GM12878 (cell line): ENCODE results near the gene CKMT2. TPM values are rescaled to one million over a fixed set of nuclear protein-coding genes. Genes with fewer than 3 reads are reported as not detected.

ENCODE experiments used
- ATAC-seq: fragments of 200-7000 bp; cut with Tn5 transposase; 3 replicates; pipeline ENCODE4 v1.9.1; 2020; ENCODE audit warnings: mild to moderate bottlenecking, moderate library complexity
- Bru-seq: library from RNA; stranded (reverse); fragments of 400-500 nt; gene quantifications from one replicate; lab custom pipeline; 2021; lab: Mats Ljungman, UMichigan
- BruChase-seq, 2 experiments: library from RNA; stranded (reverse); fragments of 400-500 nt; gene quantifications; one replicate each; lab custom pipeline; 2021; lab: Mats Ljungman, UMichigan
- BruUV-seq: library from RNA; stranded (reverse); fragments of 400-500 nt; replicated peaks from 2 replicates; lab custom pipeline; 2021; lab: Mats Ljungman, UMichigan
- CTCF ChIA-PET: fragments of 300-600 bp; sonication (Branson Sonifier 250); formaldehyde crosslinking; extraction: SDS; loops from one replicate; lab custom pipeline; 2021; ENCODE audit warnings: inconsistent platforms; lab: Yijun Ruan, JAX
- POLR2A ChIA-PET: fragments of 350-600 bp; formaldehyde crosslinking; extraction: SDS; loops from one replicate; lab custom pipeline; 2021; ENCODE audit warnings: inconsistent platforms; lab: Charles Lee
- RAD21 ChIA-PET: fragments of 300-600 bp; sonication (Branson Sonifier 250); formaldehyde crosslinking; loops from one replicate; lab custom pipeline; 2023; ENCODE audit warnings: antibody characterized with exemption; ENCODE audit not compliant: unreplicated experiment; lab: Charles Lee
- SMC1A ChIA-PET: fragments of 300-600 bp; sonication (Branson Sonifier 250); formaldehyde crosslinking; loops from one replicate; lab custom pipeline; 2023; ENCODE audit not compliant: unreplicated experiment, uncharacterized antibody; lab: Charles Lee
- DNase-seq: peaks from one replicate; pipeline ENCODE4 v3.0.0-alpha.2; 2011; ENCODE audit warnings: low read depth, low spot score
- FAIRE-seq: peaks from 3 replicates; lab custom pipeline; 2011; peaks lifted over from hg19 to GRCh38; lab: Jason Lieb, UNC
- H2AFZ ChIP-seq: 2 replicates; pipeline ENCODE4 v1.6.0; 2011; ENCODE audit warnings: low read depth, low read length, control low read depth; ENCODE audit not compliant: control insufficient read depth
- H3K27ac ChIP-seq: 2 replicates; pipeline ENCODE4 v1.5.1; 2011; ENCODE audit warnings: control low read depth; ENCODE audit not compliant: control insufficient read depth, insufficient read depth
- H3K27me3 ChIP-seq, 2 experiments: replicated peaks in 1 of 2; 2 replicates each; pipeline versions ENCODE4 v1.6.0 to v1.6.1; 2011; ENCODE audit warnings: low read length in 1 of 2; ENCODE audit not compliant: control insufficient read depth in 2 of 2, insufficient read depth in 2 of 2
- H3K36me3 ChIP-seq, 2 experiments: 2 replicates each; pipeline ENCODE4 v1.5.1; 2011; ENCODE audit warnings: low read length in 1 of 2; ENCODE audit not compliant: control insufficient read depth in 2 of 2, insufficient read depth in 2 of 2
- H3K4me1 ChIP-seq: 2 replicates; pipeline ENCODE4 v1.6.1; 2011; ENCODE audit warnings: mild to moderate bottlenecking, low read length, moderate library complexity, mixed read lengths; ENCODE audit not compliant: control insufficient read depth, insufficient read depth
- H3K4me2 ChIP-seq: 2 replicates; pipeline ENCODE4 v1.6.0; 2011; ENCODE audit warnings: control low read depth; ENCODE audit not compliant: control insufficient read depth, insufficient read depth
- H3K4me3 ChIP-seq: fragments of 200-600 bp; sonication (generic); 2 replicates; pipeline ENCODE4 v1.5.1; 2016
- H3K79me2 ChIP-seq: 2 replicates; pipeline ENCODE4 v1.6.0; 2011; ENCODE audit warnings: low read length; ENCODE audit not compliant: control insufficient read depth, insufficient read depth
- H3K9ac ChIP-seq: 2 replicates; pipeline ENCODE4 v1.8.0; 2011; ENCODE audit warnings: low read length, control low read depth, mixed read lengths; ENCODE audit not compliant: control insufficient read depth, insufficient read depth
- H3K9me3 ChIP-seq: replicated peaks from 3 replicates; pipeline ENCODE4 v1.5.1; 2011; ENCODE audit warnings: mild to moderate bottlenecking, low read length; ENCODE audit not compliant: control insufficient read depth, insufficient read depth
- H4K20me1 ChIP-seq: 2 replicates; pipeline ENCODE4 v1.6.0; 2011; ENCODE audit not compliant: control insufficient read depth, insufficient read depth
- BCL3 ChIP-seq: IDR thresholded peaks from 2 replicates; pipeline ENCODE4 v1.6.1; 2011; ENCODE audit warnings: borderline replicate concordance, low read depth, mild to moderate bottlenecking, moderate library complexity, low read length; ENCODE audit not compliant: insufficient read depth, poor library complexity, severe bottlenecking
- MEF2A ChIP-seq: IDR thresholded peaks from 2 replicates; pipeline ENCODE4 v1.6.1; 2011; ENCODE audit warnings: low read depth, mild to moderate bottlenecking, low read length, moderate library complexity; ENCODE audit not compliant: insufficient read depth
- NFYA ChIP-seq: IDR thresholded peaks from 2 replicates; pipeline ENCODE4 v1.6.1; 2011; ENCODE audit warnings: low read depth, mild to moderate bottlenecking, low read length, improper control_type of control experiment, borderline replicate concordance
- POLR2AphosphoS5 ChIP-seq: IDR thresholded peaks from 2 replicates; pipeline ENCODE4 v1.6.1; 2011; ENCODE audit warnings: mild to moderate bottlenecking, low read length, inconsistent platforms
- PRDM15 ChIP-seq: fragments of 450-650 bp; formaldehyde crosslinking; IDR thresholded peaks from 2 replicates; pipeline ENCODE4 v1.4.0; 2020; ENCODE audit warnings: mild to moderate bottlenecking, moderate library complexity
- RB1 ChIP-seq: fragments of 450-650 bp; formaldehyde crosslinking; IDR thresholded peaks from 2 replicates; pipeline ENCODE4 v1.6.1; 2017; ENCODE audit warnings: mild to moderate bottlenecking, borderline replicate concordance
- SREBF2 ChIP-seq: IDR thresholded peaks from 2 replicates; pipeline ENCODE4 v1.6.1; 2012; ENCODE audit warnings: mild to moderate bottlenecking, low read length
- ZBTB11 ChIP-seq: fragments of 450-650 bp; formaldehyde crosslinking; IDR thresholded peaks from 2 replicates; pipeline ENCODE4 v1.5.0; 2022; ENCODE audit warnings: mild to moderate bottlenecking, missing genetic modification characterization
- ZNF622 ChIP-seq: fragments of 450-650 bp; IDR thresholded peaks from 2 replicates; pipeline ENCODE4 v1.6.1; 2017; ENCODE audit warnings: mild to moderate bottlenecking, inconsistent platforms
- WGBS: methylation state at CpG from one replicate; pipeline ENCODE4 v1.1.6; 2016; ENCODE audit warnings: low lambda C conversion rate; ENCODE audit not compliant: insufficient replicate concordance, insufficient coverage; ENCODE audit errors: missing lambda C conversion rate; 5-methylcytosine and 5-hydroxymethylcytosine counted together
- in situ Hi-C: fragments of 300-500 bp; cut with MboI; formaldehyde crosslinking; loops from 9 replicates; pipeline ENCODE4 v1.14.3; 2018; ENCODE audit warnings: mixed read lengths
- intact Hi-C: fragments of 100-400 bp; cut with micrococcal nuclease; formaldehyde crosslinking; loops from one replicate; pipeline ENCODE4 v1.14.2; 2022; ENCODE audit not compliant: unreplicated experiment
- long read RNA-seq, 2 experiments: library from polyadenylated mRNA; unstranded; transcript quantifications; one replicate each; pipeline ENCODE4 v2.0.0, GENCODE V29; 2019 to 2020
- polyA minus RNA-seq, 3 experiments: library from RNA; depleted of rRNA, polyadenylated mRNA; stranded (reverse); fragments of >200 nt; gene quantifications; 2 replicates each; pipeline ENCODE4 v1.2.3, GENCODE V29; 2011
- polyA plus RNA-seq, 11 experiments: library from polyadenylated mRNA; depleted of rRNA in 4 of 11; unstranded in 6 of 11; stranded (reverse) in 5 of 11; fragments of >200 nt; fragmentation: Nextera tagmentation in 4 of 11; fragmentation: Illumina TruSeq in 1 of 11; extraction: Ambion mirVana in 4 of 11; extraction: Trizol in 1 of 11; gene quantifications; 1 replicate in 1 of 11; 2 replicates in 10 of 11; pipeline versions ENCODE4 v1.2.1 to v1.2.3, GENCODE V29; 2011 to 2016; ENCODE audit warnings: inconsistent platforms in 2 of 11, missing spikeins in 2 of 11, low read depth in 1 of 11
- total RNA-seq, 4 experiments: library from RNA; depleted of rRNA in 3 of 4; stranded (reverse); fragments of >200 nt in 3 of 4; fragmentation: Illumina TruSeq in 1 of 4; extraction: Trizol in 1 of 4; gene quantifications; 2 replicates each; pipeline versions ENCODE4 v1.2.1 to v1.2.3, GENCODE V29; 2013 to 2021

The CKMT2 gene
- not detected in 2 replicates for total RNA-seq (2013; cell fraction: nucleolus; rRNA removed)
- total RNA-seq (2014; rRNA removed) = not detected in 2 replicates
- total RNA-seq (2014; rRNA removed; fragmentation: Illumina TruSeq; extraction: Trizol) = not detected in 2 replicates
- not detected in 2 replicates for total RNA-seq (2021)
- not detected for polyA plus RNA-seq (2011; ENCODE audit: low read depth)
- not detected in 2 replicates for polyA plus RNA-seq (2011; rRNA removed)
- polyA plus RNA-seq (2011; cell fraction: cytosol; rRNA removed) = not detected in 2 replicates
- polyA plus RNA-seq (2011; cell fraction: nucleus; rRNA removed) = not detected in 2 replicates
- not detected in 2 replicates for polyA plus RNA-seq (2012)
- polyA plus RNA-seq (2014; fragmentation: Illumina TruSeq; extraction: Trizol) = not detected in 2 replicates
- not detected for polyA plus RNA-seq (2014; fragmentation: Nextera tagmentation; extraction: Ambion mirVana)
- not detected in 2 replicates for polyA plus RNA-seq (2014; rRNA removed)
- 1 to 10 TPM in 1 of 2 experiments, under 1 TPM in 1; 0.70 to 1.2 TPM for polyA plus RNA-seq (2016; fragmentation: Nextera tagmentation; extraction: Ambion mirVana)
- polyA minus RNA-seq (2011; rRNA and poly(A)+ RNA removed) = not detected in 2 replicates
- polyA minus RNA-seq (2011; cell fraction: cytosol; rRNA and poly(A)+ RNA removed) = not detected in 2 replicates
- not detected in 2 replicates for polyA minus RNA-seq (2011; cell fraction: nucleus; rRNA and poly(A)+ RNA removed)
- Bru-seq, nascent RNA = percentile 5 among the genes with signal in this experiment
- percentile 3 among the genes with signal in this experiment for BruChase-seq, experiment 1, labeled RNA remaining after a 6-hour chase
- BruChase-seq, experiment 2, labeled RNA remaining after a 2-hour chase = percentile 3 among the genes with signal in this experiment
- long read RNA-seq, experiment 1 = 0 reads
- long read RNA-seq, experiment 2, partial matches to known transcripts = 0 of 10 reads
- long read RNA-seq, experiment 2, other reads (novel, unspliced or antisense) = 10 of 10 reads

- in situ Hi-C loops = no loop called here
- H2AFZ ChIP-seq = peak within 1 kb of the TSS; percentile 24; the same call in 1 of the 2 replicates
- no peaks in the 10 kb centered on the region for H3K36me3 ChIP-seq
- intact Hi-C loops = no loop called here
- peak within 1 kb of the TSS; percentile 38; the same call in 1 of the 2 replicates for H3K4me2 ChIP-seq
- no peaks in the 10 kb centered on the region for H3K27me3 ChIP-seq
- no peak for TF ChIP-seq NFYA
- no peak for TF ChIP-seq RB1
- TF ChIP-seq POLR2AphosphoS5 = no peak
- no peak for TF ChIP-seq SREBF2
- no peak for TF ChIP-seq BCL3
- TF ChIP-seq ZBTB11 (CRISPR knock-in tag) = no peak
- no peak for TF ChIP-seq MEF2A
- TF ChIP-seq PRDM15 = no peak
- no peak for TF ChIP-seq ZNF622
- FAIRE-seq (no peak), ATAC-seq (peak; percentile 47), DNase-seq (no peak)
- H4K20me1 ChIP-seq = no peaks in the 10 kb centered on the region
- ChIA-PET CTCF (no interaction called here), POLR2A (no interaction called here), RAD21 (no interaction called here), SMC1A (interaction anchor here (0.7 to 1.1 kb wide), 2 partner anchors 10 to 152 kb away, joined by 3 to 4 read pairs; no protein-coding TSS in a partner anchor)
- WGBS = 55% methylated on average over 28 of the region's 28 CpGs
- H3K27ac ChIP-seq = no peak within 1 kb of the TSS
- no peaks in the 10 kb centered on the region for H3K79me2 ChIP-seq
- H3K9ac ChIP-seq = no peak within 1 kb of the TSS
- no TSS peak for BruUV-seq
- no peaks in the 10 kb centered on the region for H3K4me1 ChIP-seq
- no peaks in the 10 kb centered on the region for H3K9me3 ChIP-seq
- H3K4me3 ChIP-seq = no peak within 1 kb of the TSS
Measured at GRCh38 chr5:81233080-81233634, at the start of gene CKMT2. TSS of gene CKMT2 (plus strand) at chr5:81233322. CDS start at chr5:81251133, 17,811 bp downstream.
